ENCODE data around the gene SEC61G.

SEC61G gene

DNA sequence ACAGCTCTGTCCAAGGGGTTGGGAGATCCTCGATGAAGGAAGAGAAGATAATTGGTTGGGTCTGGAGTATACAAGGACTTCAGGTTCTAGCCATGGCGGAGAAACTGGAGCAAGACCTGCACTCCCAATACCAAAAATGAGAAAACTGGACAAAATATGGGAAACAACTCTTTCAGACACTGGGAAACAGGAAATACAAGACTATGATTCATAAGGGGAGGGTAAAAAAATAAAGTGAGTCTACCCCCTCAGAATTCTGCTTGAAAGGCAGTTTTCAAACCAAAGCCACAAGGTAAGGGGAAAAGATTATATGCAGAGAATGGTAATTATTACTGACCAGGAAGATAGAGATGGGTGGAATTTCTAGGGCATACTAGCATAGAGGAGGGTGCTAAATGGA lies 10.2 kb upstream of the SEC61G start:
- H3K4me3 ChIP-seq (ENCODE audit: insufficient read depth, low read depth, low read length): no peak overlapping the region
- no peak overlapping the region for H3K27ac ChIP-seq (ENCODE audit: insufficient read depth, low read depth, low read length, poor library complexity, severe bottlenecking)
- H3K9me3 ChIP-seq (ENCODE audit: control insufficient read depth, low read length): no peaks in the 10 kb centered on the region
- H3K27me3 ChIP-seq (ENCODE audit: control insufficient read depth, insufficient read depth, low read length, poor library complexity, severe bottlenecking): no peaks in the 10 kb centered on the region
- no peaks in the 10 kb centered on the region for H3K36me3 ChIP-seq (ENCODE audit: control insufficient read depth, insufficient read depth, low read length)
- no peaks in the 10 kb centered on the region for H3K4me1 ChIP-seq (ENCODE audit: control insufficient read depth, insufficient read depth, low read length)
- WGBS, 2 experiments: 83 to 93% methylated on average over 1 to 2 of the region's 2 CpGs

DNA sequence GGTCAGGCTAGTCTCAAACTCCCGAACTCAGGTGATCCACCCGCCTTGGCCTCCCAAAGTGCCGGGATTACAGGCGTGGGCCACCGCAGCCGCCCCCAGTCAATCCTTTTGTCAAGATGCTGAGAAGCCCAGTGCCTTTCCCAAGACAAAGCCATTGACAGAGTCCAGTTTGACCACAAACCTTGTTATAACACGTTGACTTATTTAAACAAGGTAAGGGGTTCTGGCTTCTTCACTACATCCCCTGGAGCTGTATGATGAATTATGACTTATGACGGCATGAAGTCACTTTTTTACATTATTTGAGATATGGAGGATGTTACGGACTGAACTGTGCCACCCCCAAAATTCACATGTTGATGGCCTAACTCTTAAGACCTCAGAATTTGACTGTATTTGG lies 5.8 kb upstream of the SEC61G start:
- no peak overlapping the region for H3K27ac ChIP-seq (ENCODE audit: insufficient read depth, low read depth, low read length, poor library complexity, severe bottlenecking)
- H3K27me3 ChIP-seq (ENCODE audit: control insufficient read depth, insufficient read depth, low read length, poor library complexity, severe bottlenecking): no peaks in the 10 kb centered on the region
- no peak overlapping the region for H3K4me3 ChIP-seq (ENCODE audit: insufficient read depth, low read depth, low read length)
- no peaks in the 10 kb centered on the region for H3K9me3 ChIP-seq (ENCODE audit: control insufficient read depth, low read length)
- H3K4me1 ChIP-seq (ENCODE audit: control insufficient read depth, insufficient read depth, low read length): no peaks in the 10 kb centered on the region
- no peaks in the 10 kb centered on the region for H3K36me3 ChIP-seq (ENCODE audit: control insufficient read depth, insufficient read depth, low read length)
- WGBS, 2 experiments: 95 to 96% methylated on average over 9 of the region's 9 CpGs

DNA sequence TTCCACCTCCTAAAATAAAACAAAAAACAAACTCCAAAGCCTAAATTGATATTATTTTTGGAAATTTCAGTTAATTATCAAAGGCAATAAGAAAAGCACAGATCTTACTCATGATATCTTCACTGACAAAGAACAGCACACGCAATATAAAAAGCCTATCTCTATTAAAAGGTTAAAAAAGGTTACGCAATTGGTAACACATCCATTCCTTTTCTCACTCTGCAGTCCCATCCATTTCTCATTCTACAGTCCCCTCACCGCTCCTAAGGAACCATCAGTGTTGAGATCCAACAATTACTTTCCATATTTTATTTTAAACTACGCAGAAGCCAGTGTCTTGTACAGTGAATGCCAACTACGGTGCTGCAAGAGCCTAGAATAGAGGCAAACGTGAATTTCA lies 1.3 kb downstream of the SEC61G start:
- Histone ChIP-seq H3K27me3 (ENCODE audit: control insufficient read depth, insufficient read depth, low read length, poor library complexity, severe bottlenecking) (no peaks in the 10 kb centered on the region), H3K4me1 (ENCODE audit: control insufficient read depth, insufficient read depth, low read length) (peaks cover 7% of the 10 kb centered on the region), H3K4me3 (ENCODE audit: insufficient read depth, low read depth, low read length) (peak overlapping the region; percentile 94), H3K27ac (ENCODE audit: insufficient read depth, low read depth, low read length, poor library complexity, severe bottlenecking) (no peak overlapping the region), H3K9me3 (ENCODE audit: control insufficient read depth, low read length) (no peaks in the 10 kb centered on the region), H3K36me3 (ENCODE audit: control insufficient read depth, insufficient read depth, low read length) (peaks cover 2% of the 10 kb centered on the region)
- WGBS, 2 experiments: 76 to 78% methylated on average over 6 of the region's 6 CpGs

DNA sequence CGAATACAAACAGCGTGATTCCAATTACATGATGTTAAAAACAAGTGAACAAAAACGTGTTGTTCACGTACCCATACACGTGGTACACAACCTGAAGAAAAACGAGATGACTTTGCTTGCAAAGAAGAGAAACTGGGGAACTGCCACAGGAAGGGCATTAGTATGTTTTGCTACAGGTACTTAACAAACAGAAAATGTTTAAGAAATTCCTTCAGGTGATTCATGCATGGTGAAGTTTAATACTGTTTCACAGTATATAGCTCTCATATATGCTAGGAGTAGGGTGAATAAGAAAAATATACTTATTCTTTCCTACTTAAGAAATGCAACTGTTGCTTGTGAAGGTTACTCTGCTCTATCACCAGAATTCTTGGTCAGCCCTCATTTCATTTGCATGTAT lies 9.8 kb downstream of the SEC61G start:
- peaks cover 14% of the 10 kb centered on the region for H3K36me3 ChIP-seq (ENCODE audit: control insufficient read depth, insufficient read depth, low read length)
- no peak overlapping the region for H3K27ac ChIP-seq (ENCODE audit: insufficient read depth, low read depth, low read length, poor library complexity, severe bottlenecking)
- WGBS, 2 experiments: 95 to 97% methylated on average over 6 of the region's 6 CpGs
- H3K9me3 ChIP-seq (ENCODE audit: control insufficient read depth, low read length): no peaks in the 10 kb centered on the region
- H3K4me1 ChIP-seq (ENCODE audit: control insufficient read depth, insufficient read depth, low read length): no peaks in the 10 kb centered on the region
- no peaks in the 10 kb centered on the region for H3K27me3 ChIP-seq (ENCODE audit: control insufficient read depth, insufficient read depth, low read length, poor library complexity, severe bottlenecking)
- no peak overlapping the region for H3K4me3 ChIP-seq (ENCODE audit: insufficient read depth, low read depth, low read length)

DNA sequence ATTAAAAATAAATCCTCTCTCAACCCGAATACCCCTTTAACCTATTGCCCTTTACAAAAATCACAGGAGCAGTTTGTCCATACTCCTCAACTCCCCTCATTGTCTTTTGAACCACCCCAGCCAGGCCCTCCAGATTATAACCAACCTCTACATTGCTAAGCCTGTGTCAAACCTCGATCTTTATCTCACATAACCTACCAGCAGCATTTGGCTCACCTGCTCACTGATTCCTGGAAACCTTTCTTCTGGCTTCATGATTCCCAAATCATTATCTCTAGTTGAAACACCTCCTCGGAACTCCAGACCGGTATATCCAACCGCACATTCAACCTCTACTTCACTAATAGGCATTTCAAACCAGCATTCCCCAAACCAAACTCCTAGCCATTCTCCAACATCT lies 11.8 kb downstream of the SEC61G start:
- Histone ChIP-seq H3K9me3 (ENCODE audit: control insufficient read depth, low read length) (no peaks in the 10 kb centered on the region), H3K4me3 (ENCODE audit: insufficient read depth, low read depth, low read length) (no peak overlapping the region), H3K4me1 (ENCODE audit: control insufficient read depth, insufficient read depth, low read length) (no peaks in the 10 kb centered on the region), H3K36me3 (ENCODE audit: control insufficient read depth, insufficient read depth, low read length) (peaks cover 9% of the 10 kb centered on the region), H3K27ac (ENCODE audit: insufficient read depth, low read depth, low read length, poor library complexity, severe bottlenecking) (no peak overlapping the region), H3K27me3 (ENCODE audit: control insufficient read depth, insufficient read depth, low read length, poor library complexity, severe bottlenecking) (no peaks in the 10 kb centered on the region)
- 95 to 96% methylated on average over 5 of the region's 5 CpGs for WGBS, 2 experiments

DNA sequence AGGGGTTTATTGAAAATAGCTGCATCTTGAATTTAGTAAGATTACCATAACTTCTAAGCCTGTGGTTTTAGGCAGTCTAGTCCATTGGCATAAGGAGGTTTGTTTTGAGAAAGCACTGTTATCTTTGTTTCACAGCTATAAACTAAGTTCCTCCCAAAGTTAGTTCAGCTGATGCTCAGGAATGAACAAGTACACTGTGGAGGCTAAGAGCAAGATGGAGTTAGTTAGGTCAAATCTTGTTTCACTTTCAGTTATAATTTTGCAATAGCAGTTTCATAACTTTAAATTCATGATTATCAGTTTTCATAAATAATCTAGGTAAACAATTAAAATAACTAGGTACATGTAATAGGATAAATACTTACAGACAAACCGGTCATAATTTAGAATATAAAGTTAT lies 15.4 kb downstream of the SEC61G start:
- WGBS, 2 experiments: no CpG with 5 or more reads among the region's 1 CpG
- H3K9me3 ChIP-seq (ENCODE audit: control insufficient read depth, low read length): no peaks in the 10 kb centered on the region
- no peaks in the 10 kb centered on the region for H3K4me1 ChIP-seq (ENCODE audit: control insufficient read depth, insufficient read depth, low read length)
- no peaks in the 10 kb centered on the region for H3K36me3 ChIP-seq (ENCODE audit: control insufficient read depth, insufficient read depth, low read length)
- H3K4me3 ChIP-seq (ENCODE audit: insufficient read depth, low read depth, low read length): no peak overlapping the region
- H3K27ac ChIP-seq (ENCODE audit: insufficient read depth, low read depth, low read length, poor library complexity, severe bottlenecking): no peak overlapping the region
- no peaks in the 10 kb centered on the region for H3K27me3 ChIP-seq (ENCODE audit: control insufficient read depth, insufficient read depth, low read length, poor library complexity, severe bottlenecking)

DNA sequence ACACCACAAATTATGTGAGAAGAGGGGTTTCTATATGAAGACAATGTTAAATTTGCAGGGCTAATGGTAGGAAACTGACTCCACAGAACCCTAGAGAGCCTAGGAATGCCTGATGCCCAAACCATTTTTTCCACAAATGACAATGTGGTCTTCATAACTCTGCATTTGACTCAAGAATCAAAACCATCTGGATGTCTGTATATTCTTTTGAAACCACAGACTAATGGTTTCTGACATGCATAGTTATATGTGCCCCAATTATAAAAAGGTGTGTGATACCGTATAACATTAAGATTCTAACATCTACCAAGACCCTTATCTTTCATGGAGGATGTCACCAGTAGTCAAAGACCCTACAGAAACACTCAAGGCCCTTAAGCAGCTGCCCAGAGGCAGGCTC lies 20.3 kb downstream of the SEC61G start:
- H3K27me3 ChIP-seq (ENCODE audit: control insufficient read depth, insufficient read depth, low read length, poor library complexity, severe bottlenecking): no peaks in the 10 kb centered on the region

DNA sequence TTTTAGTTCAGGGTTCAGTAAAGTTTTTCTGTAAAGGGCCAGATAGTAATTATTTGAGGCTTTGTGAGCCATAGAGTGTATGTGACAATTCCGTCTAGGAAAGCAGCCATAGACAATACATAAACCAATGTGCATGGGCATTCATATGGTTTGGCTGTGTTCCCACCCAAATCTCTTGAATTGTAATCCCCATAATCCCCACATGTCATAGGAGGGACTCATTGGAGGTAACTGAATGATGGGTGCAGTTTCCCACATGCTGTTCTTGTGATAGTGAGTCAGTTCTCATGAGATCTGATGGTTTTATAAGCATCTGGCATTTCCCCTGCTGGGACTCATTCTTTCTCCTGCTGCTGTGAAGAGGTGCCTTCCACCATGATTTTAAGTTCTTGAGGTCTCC lies 29.9 kb downstream of the SEC61G start:
- WGBS, 2 experiments: 89 to 95% methylated on average over 1 of the region's 1 CpG
- H3K27ac ChIP-seq (ENCODE audit: insufficient read depth, low read depth, low read length, poor library complexity, severe bottlenecking): no peak overlapping the region
- no peaks in the 10 kb centered on the region for H3K27me3 ChIP-seq (ENCODE audit: control insufficient read depth, insufficient read depth, low read length, poor library complexity, severe bottlenecking)
- H3K36me3 ChIP-seq (ENCODE audit: control insufficient read depth, insufficient read depth, low read length): no peaks in the 10 kb centered on the region
- H3K4me1 ChIP-seq (ENCODE audit: control insufficient read depth, insufficient read depth, low read length): no peaks in the 10 kb centered on the region
- no peaks in the 10 kb centered on the region for H3K9me3 ChIP-seq (ENCODE audit: control insufficient read depth, low read length)
- no peak overlapping the region for H3K4me3 ChIP-seq (ENCODE audit: insufficient read depth, low read depth, low read length)

More for the DNA sequence above, 20.3 kb downstream of the SEC61G start:
- Histone ChIP-seq H3K9me3 (ENCODE audit: control insufficient read depth, low read length) (no peaks in the 10 kb centered on the region), H3K36me3 (ENCODE audit: control insufficient read depth, insufficient read depth, low read length) (no peaks in the 10 kb centered on the region), H3K4me1 (ENCODE audit: control insufficient read depth, insufficient read depth, low read length) (no peaks in the 10 kb centered on the region), H3K27ac (ENCODE audit: insufficient read depth, low read depth, low read length, poor library complexity, severe bottlenecking) (no peak overlapping the region), H3K4me3 (ENCODE audit: insufficient read depth, low read depth, low read length) (no peak overlapping the region)
- WGBS, 2 experiments: 93 to 100% methylated on average over 1 of the region's 1 CpG

DNA sequence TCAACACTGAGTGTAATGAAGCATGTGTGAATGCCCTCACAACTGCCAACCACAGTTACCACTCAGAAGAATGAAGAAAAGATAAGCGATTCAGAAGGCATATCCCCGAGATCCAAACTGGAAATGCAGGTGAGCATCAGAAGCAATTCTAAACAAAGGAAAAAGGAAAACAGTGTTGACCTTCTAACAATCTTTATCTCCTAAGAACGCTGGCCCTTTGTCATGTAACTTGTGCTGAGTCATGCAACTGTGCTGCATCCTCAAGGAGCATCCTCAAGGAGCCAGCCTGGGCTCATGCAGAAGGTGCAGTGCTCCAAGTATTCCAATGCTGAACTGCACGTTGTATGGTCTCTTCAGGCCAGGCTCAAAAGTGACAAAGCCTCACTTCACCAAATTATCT lies 30.6 kb downstream of the SEC61G start:
- no peak overlapping the region for H3K4me3 ChIP-seq (ENCODE audit: insufficient read depth, low read depth, low read length)
- no peaks in the 10 kb centered on the region for H3K36me3 ChIP-seq (ENCODE audit: control insufficient read depth, insufficient read depth, low read length)
- H3K27me3 ChIP-seq (ENCODE audit: control insufficient read depth, insufficient read depth, low read length, poor library complexity, severe bottlenecking): no peaks in the 10 kb centered on the region
- no peak overlapping the region for H3K27ac ChIP-seq (ENCODE audit: insufficient read depth, low read depth, low read length, poor library complexity, severe bottlenecking)
- WGBS, 2 experiments: 50 to 54% methylated on average over 4 of the region's 4 CpGs
- H3K9me3 ChIP-seq (ENCODE audit: control insufficient read depth, low read length): no peaks in the 10 kb centered on the region
- H3K4me1 ChIP-seq (ENCODE audit: control insufficient read depth, insufficient read depth, low read length): no peaks in the 10 kb centered on the region

DNA sequence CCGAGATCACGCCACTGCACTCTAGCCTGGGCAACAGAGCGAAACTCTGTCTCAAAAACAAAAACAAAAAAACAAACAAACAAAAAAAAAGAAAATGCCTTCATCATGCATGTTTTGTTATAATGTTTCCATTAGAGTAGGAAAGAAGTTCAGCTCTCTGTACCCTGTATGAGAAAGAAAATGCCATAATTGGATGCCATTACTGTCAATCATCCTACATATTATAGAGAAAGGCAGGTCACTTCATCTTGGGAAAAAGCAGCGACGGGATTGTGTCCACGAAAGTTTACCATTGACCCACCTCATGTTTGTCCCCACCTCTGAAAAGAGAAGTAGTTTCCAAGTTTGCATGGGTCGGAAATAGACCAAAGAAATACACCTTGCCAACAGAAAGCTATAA lies 33.8 kb downstream of the SEC61G start:
- Histone ChIP-seq H3K9me3 (ENCODE audit: control insufficient read depth, low read length) (no peaks in the 10 kb centered on the region), H3K27me3 (ENCODE audit: control insufficient read depth, insufficient read depth, low read length, poor library complexity, severe bottlenecking) (no peaks in the 10 kb centered on the region), H3K4me3 (ENCODE audit: insufficient read depth, low read depth, low read length) (no peak overlapping the region), H3K27ac (ENCODE audit: insufficient read depth, low read depth, low read length, poor library complexity, severe bottlenecking) (no peak overlapping the region), H3K36me3 (ENCODE audit: control insufficient read depth, insufficient read depth, low read length) (no peaks in the 10 kb centered on the region), H3K4me1 (ENCODE audit: control insufficient read depth, insufficient read depth, low read length) (no peaks in the 10 kb centered on the region)
- WGBS, 2 experiments: 94 to 97% methylated on average over 5 to 7 of the region's 7 CpGs

DNA sequence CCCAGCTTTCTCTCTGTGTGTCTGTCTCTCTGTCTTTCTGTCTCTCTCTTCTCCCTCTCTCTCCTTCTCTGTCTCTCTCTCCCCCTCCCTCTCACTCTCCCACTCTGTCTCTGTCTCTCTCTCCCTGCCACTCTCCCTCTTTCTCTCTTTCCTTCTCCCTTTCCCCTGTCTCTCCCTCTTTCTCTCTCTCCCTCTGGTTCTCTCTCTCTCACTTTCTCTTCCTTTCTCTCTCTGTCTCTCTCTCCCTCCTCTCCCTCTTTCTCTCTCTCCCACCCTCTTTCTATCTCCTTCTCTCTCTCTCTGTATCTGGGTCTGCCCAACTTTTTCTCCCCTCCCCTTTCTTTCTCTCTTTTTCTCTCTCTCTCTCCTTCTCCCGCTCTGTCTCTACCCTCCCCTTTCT lies 36.5 kb downstream of the SEC61G start:
- Histone ChIP-seq H3K27ac (ENCODE audit: insufficient read depth, low read depth, low read length, poor library complexity, severe bottlenecking) (no peak overlapping the region), H3K36me3 (ENCODE audit: control insufficient read depth, insufficient read depth, low read length) (no peaks in the 10 kb centered on the region), H3K4me1 (ENCODE audit: control insufficient read depth, insufficient read depth, low read length) (no peaks in the 10 kb centered on the region), H3K4me3 (ENCODE audit: insufficient read depth, low read depth, low read length) (no peak overlapping the region), H3K9me3 (ENCODE audit: control insufficient read depth, low read length) (no peaks in the 10 kb centered on the region), H3K27me3 (ENCODE audit: control insufficient read depth, insufficient read depth, low read length, poor library complexity, severe bottlenecking) (no peaks in the 10 kb centered on the region)
- 82 to 85% methylated on average over 1 of the region's 1 CpG for WGBS, 2 experiments

All from ectodermal cell (in vitro differentiated cells).